Inflammatory macrophage treated with lipopolysaccharide for 1 hour (primary cell): ENCODE results near the gene F3.

Experiments
- DNase-seq, 2 donors: peaks; one replicate each; pipeline ENCODE4 v3.0.0-alpha.2; 2020 to 2022

F3 gene

GRCh38 chr1:94552071-94552586 is 10.6 kb upstream of the F3 start:
- no peak for DNase-seq

- no peak for DNase-seq
Observed at GRCh38 chr1:94551449-94551848, 9.9 kb upstream of the F3 start.

GRCh38 chr1:94550800-94551241 is 9.3 kb upstream of the F3 start:
- no peak for DNase-seq

- no peak for DNase-seq
Observed at GRCh38 chr1:94550396-94550795, 8.8 kb upstream of the F3 start.

GRCh38 chr1:94549706-94550105 is 8.1 kb upstream of the F3 start:
- DNase-seq, result no peak

- no peak for DNase-seq
Observed at GRCh38 chr1:94544706-94545490, 3.3 kb upstream of the F3 start.

- no peak for DNase-seq
Observed at GRCh38 chr1:94543893-94544635, 2.5 kb upstream of the F3 start.

- DNase-seq, result peak; percentile 37 to 64
Observed at GRCh38 chr1:94543001-94543400, 1.4 kb upstream of the F3 start.

GRCh38 chr1:94542088-94542870 is 720 bp upstream of the F3 start:
- peak; percentile 45 to 59 for DNase-seq

GRCh38 chr1:94540440-94541245 is 916 bp downstream of the F3 start:
- peak in 1 of 2 donors; percentile 24 for DNase-seq

GRCh38 chr1:94539496-94539895 is 2.1 kb downstream of the F3 start:
- no peak for DNase-seq

GRCh38 chr1:94538243-94538827 is 3.2 kb downstream of the F3 start:
- DNase-seq, result no peak

GRCh38 chr1:94537254-94537653 is 4.3 kb downstream of the F3 start:
- no peak for DNase-seq

GRCh38 chr1:94535879-94536278 is 5.7 kb downstream of the F3 start:
- DNase-seq, result no peak

- DNase-seq, result no peak
Observed at GRCh38 chr1:94535095-94535494, 6.5 kb downstream of the F3 start.

- DNase-seq, result no peak
Observed at GRCh38 chr1:94532077-94532476, 9.5 kb downstream of the F3 start.

GRCh38 chr1:94531664-94532063 is 9.9 kb downstream of the F3 start:
- no peak for DNase-seq

- DNase-seq, result no peak
Observed at GRCh38 chr1:94530373-94530878, 11.1 kb downstream of the F3 start.

GRCh38 chr1:94529416-94529815 is 12.1 kb downstream of the F3 start:
- DNase-seq, result no peak

GRCh38 chr1:94528826-94529225 is 12.7 kb downstream of the F3 start:
- no peak for DNase-seq

GRCh38 chr1:94528299-94528698 is 13.3 kb downstream of the F3 start:
- no peak for DNase-seq
